Breast epithelium (tissue), 4 donors: ENCODE data around the gene MFSD12. TPM values are rescaled to one million over a fixed set of nuclear protein-coding genes. Genes with fewer than 3 reads are reported as not detected.
A peak's percentile ranks its signal among the peaks of the same experiment; 100 is the strongest.

Experiments
- DNase-seq, 2 donors: peaks; one replicate each; pipeline ENCODE4 v3.0.0-alpha.2; 2019; ENCODE audit warnings: low spot score in 2 of 2
- H3K27ac ChIP-seq, 2 donors: fragments of 200-600 bp; sonication (generic) in 1 of 2; one replicate each; pipeline ENCODE4 v1.5.1; 2016 to 2019; ENCODE audit warnings: mild to moderate bottlenecking in 1 of 2
- H3K27me3 ChIP-seq, 2 donors: fragments of 200-600 bp; sonication (generic) in 1 of 2; one replicate each; pipeline versions ENCODE4 v1.5.1 to v1.6.0; 2017 to 2019; ENCODE audit warnings: control low read depth in 1 of 2, mild to moderate bottlenecking in 1 of 2
- H3K36me3 ChIP-seq: fragments of 200-600 bp; one replicate; pipeline ENCODE4 v1.5.1; 2019
- H3K4me1 ChIP-seq, 2 donors: fragments of 200-600 bp; sonication (generic); one replicate each; pipeline ENCODE4 v1.5.1; 2016 to 2019; ENCODE audit warnings: control low read depth in 1 of 2
- H3K4me3 ChIP-seq, 3 donors: fragments of 200-600 bp; sonication (generic); 1 replicate in 2 of 3; 2 replicates in 1 of 3; pipeline ENCODE4 v1.5.1; 2016 to 2019; ENCODE audit warnings: mild to moderate bottlenecking in 3 of 3, moderate library complexity in 2 of 3
- H3K9me3 ChIP-seq, 2 donors: fragments of 200-600 bp; sonication (generic) in 1 of 2; one replicate each; pipeline ENCODE4 v1.5.1; 2016 to 2019; ENCODE audit warnings: control low read depth in 1 of 2
- POLR2A ChIP-seq: fragments of 450-650 bp; IDR thresholded peaks from one replicate; pipeline ENCODE4 v1.6.1; 2016; ENCODE audit warnings: antibody characterized with exemption, mild to moderate bottlenecking, moderate library complexity
- POLR2AphosphoS5 ChIP-seq, 3 donors: sonication (generic); formaldehyde crosslinking; IDR thresholded peaks; one replicate each; pipeline ENCODE4 v1.6.1; 2017; ENCODE audit warnings: antibody characterized with exemption in 3 of 3
- intact Hi-C: fragments of 100-400 bp; cut with DNase I; formaldehyde crosslinking; loops from one replicate; pipeline ENCODE4 v1.15.1; 2023; ENCODE audit warnings: low total_unique reads
- total RNA-seq, 3 donors: library from RNA; depleted of rRNA; stranded (reverse); fragments of >200 nt; gene quantifications; one replicate each; pipeline ENCODE4 v1.1.0, GENCODE V29; 2016
- TF ChIP-seq, protein P1 (sequence below), 3 donors: fragments of 450-650 bp; IDR thresholded peaks; one replicate each; pipeline ENCODE4 v1.5.1; 2016 to 2017; ENCODE audit warnings: antibody characterized with exemption in 3 of 3, mild to moderate bottlenecking in 3 of 3, moderate library complexity in 3 of 3

MFSD12 gene
- 10 to 100 TPM; 44.5 to 50.9 (median 44.9) TPM for total RNA-seq

DNA sequence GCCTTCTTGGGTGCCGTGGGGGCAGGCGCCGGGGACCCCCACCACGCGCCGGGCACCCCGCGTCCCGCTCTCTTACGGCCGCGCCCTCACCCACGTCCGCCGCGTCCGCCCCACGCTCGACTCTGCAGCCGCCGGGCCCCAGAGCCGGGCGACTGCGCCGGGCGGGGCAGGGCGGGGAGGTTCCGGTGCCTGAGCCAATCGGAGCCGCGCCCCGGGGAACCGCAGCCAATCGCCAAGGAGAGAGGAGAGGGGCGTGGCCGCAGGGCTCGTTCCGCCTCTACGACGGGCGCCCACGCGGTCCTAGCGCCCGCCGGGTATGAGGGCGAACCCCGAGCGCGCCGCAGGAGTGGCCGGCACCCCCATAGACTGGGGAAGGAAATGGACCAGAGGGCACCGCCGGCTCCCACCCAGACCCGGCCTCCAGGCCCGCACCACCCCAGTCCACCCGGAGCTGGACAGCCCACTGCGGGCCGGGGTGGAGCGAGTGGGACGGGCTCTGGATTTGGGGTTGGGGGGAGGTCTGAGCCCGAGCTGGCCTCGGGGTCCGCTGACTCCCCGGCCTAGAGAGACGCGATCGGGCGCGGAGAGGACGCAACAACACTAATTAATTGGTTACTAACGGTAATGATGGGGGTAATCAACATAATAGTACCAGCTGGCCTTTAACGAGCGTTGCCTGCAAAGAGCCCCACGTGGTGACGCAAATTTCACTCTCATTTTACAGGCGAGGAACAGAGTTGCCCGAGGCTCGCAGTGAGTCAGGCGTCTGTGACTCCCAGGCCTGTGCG lies at the start of gene MFSD12:
MFSD12 (minus strand) TSS at position 126 of the 788 bp plus-strand sequence. CDS start 183 bp downstream, outside the sequence.
- peak; percentile 93 to 97 for DNase-seq
- Histone ChIP-seq H3K4me3 (peak within 1 kb of the TSS; percentile 90 to 99 (median 93)), H3K27me3 (no peaks in the 10 kb centered on the region), H3K9me3 (no peaks in the 10 kb centered on the region), H3K27ac (peak within 1 kb of the TSS; percentile 63 to 84), H3K4me1 (peaks cover 0 to 14% of the 10 kb centered on the region in 2 donors), H3K36me3 (no peaks in the 10 kb centered on the region)
- intact Hi-C loops = no loop called here
- TF ChIP-seq, protein P1, sequence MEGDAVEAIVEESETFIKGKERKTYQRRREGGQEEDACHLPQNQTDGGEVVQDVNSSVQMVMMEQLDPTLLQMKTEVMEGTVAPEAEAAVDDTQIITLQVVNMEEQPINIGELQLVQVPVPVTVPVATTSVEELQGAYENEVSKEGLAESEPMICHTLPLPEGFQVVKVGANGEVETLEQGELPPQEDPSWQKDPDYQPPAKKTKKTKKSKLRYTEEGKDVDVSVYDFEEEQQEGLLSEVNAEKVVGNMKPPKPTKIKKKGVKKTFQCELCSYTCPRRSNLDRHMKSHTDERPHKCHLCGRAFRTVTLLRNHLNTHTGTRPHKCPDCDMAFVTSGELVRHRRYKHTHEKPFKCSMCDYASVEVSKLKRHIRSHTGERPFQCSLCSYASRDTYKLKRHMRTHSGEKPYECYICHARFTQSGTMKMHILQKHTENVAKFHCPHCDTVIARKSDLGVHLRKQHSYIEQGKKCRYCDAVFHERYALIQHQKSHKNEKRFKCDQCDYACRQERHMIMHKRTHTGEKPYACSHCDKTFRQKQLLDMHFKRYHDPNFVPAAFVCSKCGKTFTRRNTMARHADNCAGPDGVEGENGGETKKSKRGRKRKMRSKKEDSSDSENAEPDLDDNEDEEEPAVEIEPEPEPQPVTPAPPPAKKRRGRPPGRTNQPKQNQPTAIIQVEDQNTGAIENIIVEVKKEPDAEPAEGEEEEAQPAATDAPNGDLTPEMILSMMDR (IDR thresholded peaks at IDR 0.05) = no peak
- TF ChIP-seq POLR2AphosphoS5 (IDR thresholded peaks at IDR 0.05) (peak in 2 of 3 donors; percentile 35 to 47), POLR2A (no peak)

DNA sequence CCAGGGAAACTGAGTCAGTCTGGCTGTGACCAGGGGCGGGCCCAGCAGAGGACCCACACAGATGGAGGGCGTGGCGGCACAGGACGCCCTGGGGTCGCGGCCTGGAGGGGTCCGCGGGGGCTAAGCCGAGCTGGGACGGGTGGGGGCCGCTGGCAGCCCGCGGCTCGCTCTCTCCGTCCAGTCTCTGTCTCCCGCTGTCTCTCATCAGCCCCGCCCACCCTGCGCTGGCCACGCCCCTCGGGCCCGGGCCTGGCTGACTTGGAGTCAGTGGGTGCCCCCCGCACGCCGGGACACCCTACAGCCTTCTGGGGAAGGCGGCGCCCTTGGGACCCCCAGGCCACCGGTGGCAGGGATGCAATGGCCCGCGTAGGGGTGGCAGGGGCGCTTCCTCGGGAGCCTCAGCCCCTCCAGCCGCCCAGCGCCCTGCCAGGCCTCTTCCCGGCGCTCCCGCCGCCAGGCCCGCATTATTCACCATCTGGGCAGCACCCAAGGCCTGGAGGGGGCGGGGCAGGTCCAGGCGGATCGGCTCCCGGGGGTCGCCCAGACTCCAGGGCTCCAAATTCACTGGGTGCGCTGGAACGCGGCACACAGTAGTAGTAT lies 49.4 kb upstream of the MFSD12 start, which contains the start of gene TBXA2R:
TBXA2R (minus strand) TSS at position 186 of the 600 bp plus-strand sequence. CDS start 6,241 bp downstream, outside the sequence.
- TF ChIP-seq, protein P1 (IDR thresholded peaks at IDR 0.05) = no peak
- TF ChIP-seq POLR2AphosphoS5 (IDR thresholded peaks at IDR 0.05) (peak in 1 of 3 donors; percentile 11), POLR2A (no peak)
- intact Hi-C loops = no loop called here
- peak in 1 of 2 donors; percentile 54 for DNase-seq
- Histone ChIP-seq H3K9me3 (no peaks in the 10 kb centered on the region), H3K27me3 (no peaks in the 10 kb centered on the region), H3K4me1 (peaks cover 0 to 7% of the 10 kb centered on the region in 2 donors), H3K4me3 (peak within 1 kb of the TSS; percentile 47 to 76 (median 58)), H3K27ac (peak within 1 kb of the TSS; percentile 60 to 73), H3K36me3 (no peaks in the 10 kb centered on the region)

DNA sequence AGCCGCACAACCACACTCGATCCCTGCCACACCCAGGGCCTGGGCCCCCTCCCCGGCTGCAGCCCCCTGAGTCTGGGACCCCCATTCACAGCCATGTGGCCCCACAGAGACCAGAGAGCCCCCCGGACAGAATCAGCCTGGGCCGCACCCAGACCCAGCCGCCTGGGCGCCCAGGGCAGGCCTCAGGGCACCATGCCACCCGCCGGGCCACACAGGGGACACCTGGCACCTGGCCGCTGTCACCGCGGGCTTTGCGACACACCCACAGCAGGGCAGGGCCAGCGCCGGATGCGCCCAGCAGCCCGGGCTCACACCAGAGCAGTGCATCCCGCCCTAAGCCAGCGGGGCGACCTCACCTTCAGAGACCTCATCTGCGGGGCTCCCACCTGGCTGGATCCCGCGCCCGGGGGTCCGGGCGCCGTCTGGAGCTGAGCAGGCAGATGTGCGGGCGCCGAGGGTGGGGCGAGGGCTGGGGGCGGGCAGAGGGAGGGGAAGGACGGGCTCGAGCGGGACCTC lies 48.8 kb upstream of the MFSD12 start:
- Histone ChIP-seq H3K36me3 (no peaks in the 10 kb centered on the region), H3K4me3 (peak overlapping the region; percentile 47 to 76 (median 58)), H3K9me3 (no peaks in the 10 kb centered on the region), H3K27ac (peak overlapping the region; percentile 60 to 73), H3K27me3 (no peaks in the 10 kb centered on the region), H3K4me1 (peaks cover 0 to 7% of the 10 kb centered on the region in 2 donors)
- intact Hi-C loops = no loop called here
- TF ChIP-seq, protein P1 (IDR thresholded peaks at IDR 0.05) = no peak
- TF ChIP-seq POLR2A (no peak), POLR2AphosphoS5 (IDR thresholded peaks at IDR 0.05) (no peak)
- DNase-seq = peak; percentile 51 to 76

DNA sequence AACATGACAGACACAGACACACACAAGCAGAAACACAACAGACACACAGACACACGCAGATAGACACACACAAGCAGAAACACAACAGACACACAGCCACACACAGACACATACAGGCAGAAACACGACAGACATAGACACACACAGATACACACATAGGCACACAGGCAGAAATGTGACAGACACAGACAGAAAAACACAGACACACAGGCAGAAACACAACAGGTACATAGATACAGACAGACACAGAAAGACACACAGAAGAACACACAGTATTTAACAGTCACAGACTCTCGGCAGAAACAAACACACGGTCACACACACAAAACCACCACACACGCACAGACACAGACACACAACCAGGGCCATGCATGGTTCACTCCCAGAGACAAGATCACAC lies 48.4 kb upstream of the MFSD12 start:
- Histone ChIP-seq H3K4me1 (peaks cover 0 to 7% of the 10 kb centered on the region in 2 donors), H3K27me3 (no peaks in the 10 kb centered on the region), H3K27ac (no peak overlapping the region), H3K36me3 (no peaks in the 10 kb centered on the region), H3K4me3 (peak overlapping the region; percentile 47 to 76 (median 58)), H3K9me3 (no peaks in the 10 kb centered on the region)
- intact Hi-C loops = no loop called here
- no peak for DNase-seq
- no peak for TF ChIP-seq POLR2AphosphoS5 (IDR thresholded peaks at IDR 0.05)
- TF ChIP-seq POLR2A = no peak
- TF ChIP-seq, protein P1 (IDR thresholded peaks at IDR 0.05) = no peak
